GM18499 (cell line): Measurements from ENCODE around the gene HSF2BP.
"Not testable (repeated sequence)": the region's sequence is repeated elsewhere in the genome, so short reads cannot be mapped to it uniquely, and the experiment has no call there.

Experiments
- ATAC-seq: cut with Tn5 transposase; IDR thresholded peaks from one replicate; pipeline ENCODE4 v1.9.1; 2021; ENCODE audit warnings: moderate number of reproducible peaks; ENCODE audit not compliant: insufficient read depth, unreplicated experiment

HSF2BP gene

GRCh38 chr21:43570195-43570594, 89.1 kb downstream of the HSF2BP start:
- not testable (repeated sequence) for ATAC-seq

GRCh38 chr21:43562451-43562850, 96.8 kb downstream of the HSF2BP start:
- not testable (repeated sequence) for ATAC-seq

- ATAC-seq, result not testable (repeated sequence)
These were observed 118.7 kb downstream of the HSF2BP start for GRCh38 chr21:43540561-43540960.

GRCh38 chr21:43522495-43523131, 136.7 kb downstream of the HSF2BP start:
- not testable (repeated sequence) for ATAC-seq

GRCh38 chr21:43517701-43518100, 141.6 kb downstream of the HSF2BP start:
- ATAC-seq, result not testable (repeated sequence)

- ATAC-seq, result not testable (repeated sequence)
These were observed 142.2 kb downstream of the HSF2BP start for GRCh38 chr21:43516860-43517627.

- not testable (repeated sequence) for ATAC-seq
These were observed 142.9 kb downstream of the HSF2BP start for GRCh38 chr21:43516295-43516847.

GRCh38 chr21:43514834-43515233, 144.5 kb downstream of the HSF2BP start:
- not testable (repeated sequence) for ATAC-seq

- not testable (repeated sequence) for ATAC-seq
These were observed 146.3 kb downstream of the HSF2BP start for GRCh38 chr21:43513023-43513422.

- not testable (repeated sequence) for ATAC-seq
These were observed 148.1 kb downstream of the HSF2BP start for GRCh38 chr21:43511209-43511608.

- ATAC-seq, result not testable (repeated sequence)
These were observed 148.6 kb downstream of the HSF2BP start for GRCh38 chr21:43510669-43511068.

- not testable (repeated sequence) for ATAC-seq
These were observed 155.4 kb downstream of the HSF2BP start for GRCh38 chr21:43503892-43504291.

- ATAC-seq, result not testable (repeated sequence)
These were observed 156.1 kb downstream of the HSF2BP start for GRCh38 chr21:43503075-43503750.

- not testable (repeated sequence) for ATAC-seq
These were observed 156.7 kb downstream of the HSF2BP start for GRCh38 chr21:43502407-43503071.

GRCh38 chr21:43498924-43499323, 160.4 kb downstream of the HSF2BP start:
- ATAC-seq, result not testable (repeated sequence)

- not testable (repeated sequence) for ATAC-seq
These were observed 161.2 kb downstream of the HSF2BP start for GRCh38 chr21:43498065-43498464.

- ATAC-seq, result not testable (repeated sequence)
These were observed 164.8 kb downstream of the HSF2BP start for GRCh38 chr21:43494279-43495012.

GRCh38 chr21:43493471-43493870, 165.8 kb downstream of the HSF2BP start:
- ATAC-seq, result not testable (repeated sequence)

GRCh38 chr21:43488235-43488634, 171.1 kb downstream of the HSF2BP start:
- not testable (repeated sequence) for ATAC-seq
